Kidney (tissue), 14 donors: Measurements from ENCODE around the gene SQSTM1. TPM values are rescaled to one million over a fixed set of nuclear protein-coding genes. Genes with fewer than 3 reads are reported as not detected.

Experiments
- DNase-seq, 5 donors: peaks; one replicate each; pipeline ENCODE4 v3.0.0-alpha.2; 2013 to 2020
- FAIRE-seq: peaks from 2 replicates; lab custom pipeline; 2012; peaks lifted over from hg19 to GRCh38; lab: Jason Lieb, UNC
- H3K27ac ChIP-seq, 2 donors: one replicate each; pipeline ENCODE4 v1.7.0; 2013; ENCODE audit warnings: low read depth in 2 of 2, low read length in 2 of 2, inconsistent platforms in 1 of 2
- H3K27me3 ChIP-seq: one replicate; pipeline ENCODE4 v1.7.1; 2013; ENCODE audit warnings: low read length, inconsistent platforms; ENCODE audit not compliant: control insufficient read depth, insufficient read depth
- H3K36me3 ChIP-seq, 3 donors: one replicate each; pipeline versions ENCODE4 v1.7.0 to v1.7.1; 2013; ENCODE audit warnings: low read length in 3 of 3, control low read depth in 1 of 3, inconsistent platforms in 1 of 3; ENCODE audit not compliant: insufficient read depth in 3 of 3, control insufficient read depth in 2 of 3
- H3K4me1 ChIP-seq, 3 donors: one replicate each; pipeline versions ENCODE4 v1.7.0 to v1.7.1; 2013; ENCODE audit warnings: low read length in 3 of 3, inconsistent platforms in 1 of 3, low read depth in 1 of 3; ENCODE audit not compliant: control insufficient read depth in 2 of 3, insufficient read depth in 2 of 3
- H3K4me3 ChIP-seq, 3 donors: one replicate each; pipeline versions ENCODE4 v1.7.0 to v1.8.1; 2013; ENCODE audit warnings: low read length in 3 of 3, control low read depth in 1 of 3, inconsistent platforms in 1 of 3
- H3K9ac ChIP-seq, 3 donors: one replicate each; pipeline versions ENCODE4 v1.7.0 to v1.7.1; 2013; ENCODE audit warnings: low read length in 3 of 3, control low read depth in 1 of 3, inconsistent platforms in 1 of 3
- H3K9me3 ChIP-seq, 3 donors: one replicate each; pipeline versions ENCODE4 v1.7.0 to v1.7.1; 2013; ENCODE audit warnings: low read length in 3 of 3, control low read depth in 1 of 3, inconsistent platforms in 1 of 3; ENCODE audit not compliant: control insufficient read depth in 2 of 3, insufficient read depth in 1 of 3
- CTCF ChIP-seq: IDR thresholded peaks from 3 replicates; pipeline ENCODE4 v1.5.1; 2012; ENCODE audit warnings: mild to moderate bottlenecking, moderate library complexity, borderline replicate concordance; ENCODE audit not compliant: insufficient read depth; ENCODE audit errors: extremely low read depth
- intact Hi-C: fragments of 100-400 bp; cut with DNase I; formaldehyde crosslinking; loops from one replicate; pipeline ENCODE4 v1.11.1; 2022
- polyA plus RNA-seq: library from polyadenylated mRNA; stranded (reverse); fragments of 350-450 nt; fragmentation: Illumina TruSeq; extraction: RNeasy Lipid Tissue Mini Kit (QIAGEN cat#74804); gene quantifications from one replicate; pipeline ENCODE4 v1.2.3, GENCODE V29; 2014; ENCODE audit warnings: low read depth, low replicate concordance; ENCODE audit not compliant: insufficient read depth
- total RNA-seq: library from RNA; stranded (reverse); fragmentation: NEBNext Ultra II Directional; extraction: Animal tissue kit (Norgen Biotek cat#: 25700); gene quantifications from one replicate; pipeline ENCODE4 v1.2.1, GENCODE V29; 2021
- donor health status: control.
- donor health status: control.
- donor health status: control.
- donor health status: control.
- donor health status: control.
- donor health status: DM: yes; HTN: yes; CAD: no.
- donor health status: Normal renal cell carcinoma (clear cell type).

SQSTM1 gene
- total and polyA plus RNA-seq, 2 donors from 2014 or later = 249 to 309 TPM

DNA sequence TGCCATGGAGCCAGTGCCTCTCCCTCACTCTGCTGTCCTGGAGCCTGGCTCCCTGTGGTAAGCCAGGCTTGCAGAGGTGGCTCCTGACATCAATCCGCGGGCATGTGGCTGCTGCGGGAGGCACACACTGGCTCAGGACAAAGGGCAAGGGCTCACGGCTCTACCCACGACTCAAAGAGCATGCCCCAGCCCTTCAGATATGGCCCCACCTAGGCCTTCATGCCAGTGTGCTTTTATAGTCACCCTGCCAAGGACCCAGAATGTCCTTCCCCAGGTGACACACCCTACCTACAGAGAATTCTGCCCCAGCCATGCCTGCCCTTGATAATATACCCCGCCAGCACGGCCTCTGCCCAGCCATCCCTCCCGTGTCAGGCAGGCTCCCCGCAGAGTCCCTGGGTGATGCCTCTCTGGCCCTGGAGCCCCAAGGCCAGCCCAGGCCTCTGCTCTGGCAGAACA, 15.6 kb upstream of the SQSTM1 start:
- H3K27ac ChIP-seq = peak overlapping the region; percentile 91 to 92
- H3K36me3 ChIP-seq = peaks cover 0 to 6% (median 0%) of the 10 kb centered on the region in 3 donors
- peak overlapping the region in 2 of 3 donors; percentile 44 to 62 for H3K4me3 ChIP-seq
- intact Hi-C loops = no loop called here
- no peak for TF ChIP-seq CTCF
- peaks cover 0 to 31% (median 20%) of the 10 kb centered on the region in 3 donors for H3K4me1 ChIP-seq
- H3K9me3 ChIP-seq = no peaks in the 10 kb centered on the region
- H3K27me3 ChIP-seq = no peaks in the 10 kb centered on the region
- FAIRE-seq = no peak
- peak overlapping the region in 2 of 3 donors; percentile 73 to 77 for H3K9ac ChIP-seq
- peak in 1 of 5 donors; percentile 72 for DNase-seq

DNA sequence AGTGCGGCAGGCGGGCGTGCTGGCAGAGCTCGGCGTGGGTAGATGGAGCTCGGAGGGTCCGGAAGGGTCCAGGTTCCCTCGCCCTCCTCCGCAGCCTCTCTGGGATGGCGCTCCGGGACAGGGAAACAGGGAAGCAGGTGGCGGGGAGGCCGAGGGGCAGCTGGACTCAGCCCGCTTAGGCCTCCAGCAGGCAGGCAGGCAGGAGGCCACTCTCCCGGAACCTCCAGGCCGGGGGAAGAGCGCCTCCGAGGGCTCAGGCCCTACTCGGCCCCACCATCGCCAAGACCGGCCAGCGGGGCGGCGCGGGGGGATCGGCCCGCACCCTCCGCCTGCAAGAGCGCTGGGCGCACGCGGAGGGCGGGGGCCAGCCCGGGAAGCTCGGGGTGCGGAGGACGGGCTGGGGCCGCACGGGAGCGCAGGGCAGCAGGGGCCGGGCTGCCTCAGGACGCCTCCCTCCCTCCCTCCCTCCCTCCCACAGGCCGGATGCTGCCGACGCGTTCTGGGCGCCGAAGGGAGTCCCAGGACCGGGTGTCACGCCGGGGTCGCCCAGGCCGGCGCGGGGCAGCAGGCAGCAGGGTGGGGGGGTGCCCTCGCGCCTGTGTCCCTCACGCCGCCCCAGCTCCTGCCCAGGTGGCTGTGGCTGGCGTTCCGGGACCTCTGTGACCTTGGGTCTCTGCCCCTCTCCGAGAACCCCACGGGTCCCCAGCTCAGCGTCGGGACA, 15.0 kb upstream of the SQSTM1 start:
- intact Hi-C loops = no loop called here
- Histone ChIP-seq H3K9ac (peak overlapping the region in 2 of 3 donors; percentile 73 to 77), H3K4me1 (peaks cover 0 to 31% (median 20%) of the 10 kb centered on the region in 3 donors), H3K27ac (peak overlapping the region; percentile 91 to 92), H3K36me3 (peaks cover 0 to 6% (median 0%) of the 10 kb centered on the region in 3 donors), H3K27me3 (no peaks in the 10 kb centered on the region), H3K4me3 (peak overlapping the region; percentile 20 to 62 (median 44)), H3K9me3 (no peaks in the 10 kb centered on the region)
- FAIRE-seq (no peak), DNase-seq (peak; percentile 39 to 89 (median 77))
- TF ChIP-seq CTCF = no peak

- H3K4me1 ChIP-seq = peaks cover 0 to 31% (median 20%) of the 10 kb centered on the region in 3 donors
- peak within 1 kb of the TSS in 2 of 3 donors; percentile 73 to 77 for H3K9ac ChIP-seq
- no peak for TF ChIP-seq CTCF
- peak; percentile 67 to 92 (median 85) for DNase-seq
- no peaks in the 10 kb centered on the region for H3K36me3 ChIP-seq
- H3K27me3 ChIP-seq = no peaks in the 10 kb centered on the region
- no peaks in the 10 kb centered on the region for H3K9me3 ChIP-seq
- no peak for FAIRE-seq
- H3K4me3 ChIP-seq = peak within 1 kb of the TSS; percentile 41 to 62 (median 61)
- intact Hi-C loops = no loop called here
- H3K27ac ChIP-seq = peak within 1 kb of the TSS; percentile 91 to 92
Measured at GRCh38 chr5:179806250-179807048, 14.3 kb upstream of the SQSTM1 start, which contains the start of gene MGAT4B. TSS of gene MGAT4B (minus strand) at chr5:179806866. CDS start at chr5:179806583, 283 bp downstream.
